ENCODE data around the gene SKI. TPM values are rescaled to one million over a fixed set of nuclear protein-coding genes. Genes with fewer than 3 reads are reported as not detected.

Gene SKI
- total RNA-seq, 2 donors from 2014 or later: 46.2 to 114 TPM

- WGBS: 21% methylated on average over 15 of the region's 17 CpGs
- H3K27ac ChIP-seq: peak overlapping the region; percentile 93 to 95
- no peak for TF ChIP-seq POLR2A (IDR thresholded peaks at IDR 0.05)
- no peak for TF ChIP-seq POLR2AphosphoS5 (IDR thresholded peaks at IDR 0.05)
- TF ChIP-seq, protein P1, sequence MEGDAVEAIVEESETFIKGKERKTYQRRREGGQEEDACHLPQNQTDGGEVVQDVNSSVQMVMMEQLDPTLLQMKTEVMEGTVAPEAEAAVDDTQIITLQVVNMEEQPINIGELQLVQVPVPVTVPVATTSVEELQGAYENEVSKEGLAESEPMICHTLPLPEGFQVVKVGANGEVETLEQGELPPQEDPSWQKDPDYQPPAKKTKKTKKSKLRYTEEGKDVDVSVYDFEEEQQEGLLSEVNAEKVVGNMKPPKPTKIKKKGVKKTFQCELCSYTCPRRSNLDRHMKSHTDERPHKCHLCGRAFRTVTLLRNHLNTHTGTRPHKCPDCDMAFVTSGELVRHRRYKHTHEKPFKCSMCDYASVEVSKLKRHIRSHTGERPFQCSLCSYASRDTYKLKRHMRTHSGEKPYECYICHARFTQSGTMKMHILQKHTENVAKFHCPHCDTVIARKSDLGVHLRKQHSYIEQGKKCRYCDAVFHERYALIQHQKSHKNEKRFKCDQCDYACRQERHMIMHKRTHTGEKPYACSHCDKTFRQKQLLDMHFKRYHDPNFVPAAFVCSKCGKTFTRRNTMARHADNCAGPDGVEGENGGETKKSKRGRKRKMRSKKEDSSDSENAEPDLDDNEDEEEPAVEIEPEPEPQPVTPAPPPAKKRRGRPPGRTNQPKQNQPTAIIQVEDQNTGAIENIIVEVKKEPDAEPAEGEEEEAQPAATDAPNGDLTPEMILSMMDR (IDR thresholded peaks at IDR 0.05): no peak
- DNase-seq (ENCODE audit: low spot score): no peak
- H3K4me3 ChIP-seq: peak overlapping the region; percentile 53 to 68
- intact Hi-C loops (cut with DNase I): loop anchor here (5.0 kb wide), 2 partner anchors 40 to 85 kb away; no protein-coding TSS in a partner anchor
- H3K4me1 ChIP-seq (replicated peaks): peaks cover 38% of the 10 kb centered on the region
- no peaks in the 10 kb centered on the region for H3K27me3 ChIP-seq (replicated peaks; ENCODE audit: insufficient read depth)
- no peaks in the 10 kb centered on the region for H3K9me3 ChIP-seq
- no peaks in the 10 kb centered on the region for H3K36me3 ChIP-seq
These were observed 4.3 kb downstream of the SKI start for GRCh38 chr1:2232255-2232915.

DNA sequence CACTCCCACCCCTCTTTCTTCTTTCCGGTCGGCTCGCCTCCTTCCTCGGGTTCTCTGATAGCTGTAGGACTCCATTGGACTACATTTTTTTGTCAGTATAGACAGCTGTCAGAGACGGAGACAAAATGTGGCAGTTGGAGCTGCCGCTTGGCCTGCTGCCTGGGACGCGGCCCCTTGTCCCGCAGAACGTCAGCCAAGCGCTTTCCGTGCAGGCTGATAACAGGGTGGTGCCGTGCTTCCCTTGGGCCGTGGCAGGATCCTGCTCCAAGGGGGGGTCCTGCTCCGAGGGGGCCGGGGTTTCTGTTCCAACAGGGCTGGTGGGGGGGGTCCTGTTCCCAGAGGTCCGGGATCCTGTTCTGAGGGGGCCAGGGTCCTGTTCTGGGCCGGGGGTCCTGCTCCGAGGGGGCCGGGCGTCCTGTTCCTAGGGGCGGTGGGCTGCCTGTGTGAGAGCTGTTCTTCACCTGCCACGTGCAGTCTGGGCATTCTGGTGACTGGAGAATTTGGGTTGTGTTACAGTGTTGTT is 4.9 kb downstream of the SKI start:
- peaks cover 38% of the 10 kb centered on the region for H3K4me1 ChIP-seq (replicated peaks)
- intact Hi-C loops (cut with DNase I): loop anchor here (5.0 kb wide), 2 partner anchors 39 to 84 kb away; no protein-coding TSS in a partner anchor
- TF ChIP-seq POLR2A (IDR thresholded peaks at IDR 0.05): no peak
- no peak for TF ChIP-seq POLR2AphosphoS5 (IDR thresholded peaks at IDR 0.05)
- TF ChIP-seq, protein P1 (IDR thresholded peaks at IDR 0.05): no peak
- H3K36me3 ChIP-seq: no peaks in the 10 kb centered on the region
- peak overlapping the region; percentile 93 to 95 for H3K27ac ChIP-seq
- H3K9me3 ChIP-seq: no peaks in the 10 kb centered on the region
- H3K4me3 ChIP-seq: peak overlapping the region in 1 of 2 donors; percentile 68
- no peak for DNase-seq (ENCODE audit: low spot score)
- 52% methylated on average over 19 of the region's 23 CpGs for WGBS
- no peaks in the 10 kb centered on the region for H3K27me3 ChIP-seq (replicated peaks; ENCODE audit: insufficient read depth)

GRCh38 chr1:2233468-2233867 is 5.3 kb downstream of the SKI start:
- H3K27ac ChIP-seq: peak overlapping the region; percentile 93 to 95
- TF ChIP-seq POLR2A (IDR thresholded peaks at IDR 0.05) (no peak), POLR2AphosphoS5 (IDR thresholded peaks at IDR 0.05) (no peak)
- TF ChIP-seq, protein P1 (IDR thresholded peaks at IDR 0.05): no peak
- peaks cover 43% of the 10 kb centered on the region for H3K4me1 ChIP-seq (replicated peaks)
- no peak for DNase-seq (ENCODE audit: low spot score)
- intact Hi-C loops (cut with DNase I): loop anchor here (5.0 kb wide), 2 partner anchors 39 to 84 kb away; no protein-coding TSS in a partner anchor
- no peaks in the 10 kb centered on the region for H3K9me3 ChIP-seq
- no peaks in the 10 kb centered on the region for H3K36me3 ChIP-seq
- H3K27me3 ChIP-seq (replicated peaks; ENCODE audit: insufficient read depth): no peaks in the 10 kb centered on the region
- 76% methylated on average over 12 of the region's 12 CpGs for WGBS
- peak overlapping the region in 1 of 2 donors; percentile 11 for H3K4me3 ChIP-seq

GRCh38 chr1:2233997-2234761 is 6.1 kb downstream of the SKI start:
- Histone ChIP-seq H3K4me1 (replicated peaks) (peaks cover 49% of the 10 kb centered on the region), H3K27me3 (replicated peaks; ENCODE audit: insufficient read depth) (no peaks in the 10 kb centered on the region), H3K36me3 (no peaks in the 10 kb centered on the region), H3K27ac (peak overlapping the region; percentile 93 to 95), H3K9me3 (no peaks in the 10 kb centered on the region), H3K4me3 (peak overlapping the region; percentile 11 to 13)
- intact Hi-C loops (cut with DNase I): loop anchor here (5.0 kb wide), 2 partner anchors 38 to 83 kb away; no protein-coding TSS in a partner anchor
- WGBS: 21% methylated on average over 27 of the region's 27 CpGs
- TF ChIP-seq, protein P1 (IDR thresholded peaks at IDR 0.05): no peak
- peak; percentile 73 for TF ChIP-seq POLR2AphosphoS5 (IDR thresholded peaks at IDR 0.05)
- peak; percentile 85 for DNase-seq (ENCODE audit: low spot score)

All from prostate gland (tissue), 2 donors.